ENCODE measurements around the gene CRIP2.

CRIP2 gene, protein sequence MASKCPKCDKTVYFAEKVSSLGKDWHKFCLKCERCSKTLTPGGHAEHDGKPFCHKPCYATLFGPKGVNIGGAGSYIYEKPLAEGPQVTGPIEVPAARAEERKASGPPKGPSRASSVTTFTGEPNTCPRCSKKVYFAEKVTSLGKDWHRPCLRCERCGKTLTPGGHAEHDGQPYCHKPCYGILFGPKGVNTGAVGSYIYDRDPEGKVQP

DNA sequence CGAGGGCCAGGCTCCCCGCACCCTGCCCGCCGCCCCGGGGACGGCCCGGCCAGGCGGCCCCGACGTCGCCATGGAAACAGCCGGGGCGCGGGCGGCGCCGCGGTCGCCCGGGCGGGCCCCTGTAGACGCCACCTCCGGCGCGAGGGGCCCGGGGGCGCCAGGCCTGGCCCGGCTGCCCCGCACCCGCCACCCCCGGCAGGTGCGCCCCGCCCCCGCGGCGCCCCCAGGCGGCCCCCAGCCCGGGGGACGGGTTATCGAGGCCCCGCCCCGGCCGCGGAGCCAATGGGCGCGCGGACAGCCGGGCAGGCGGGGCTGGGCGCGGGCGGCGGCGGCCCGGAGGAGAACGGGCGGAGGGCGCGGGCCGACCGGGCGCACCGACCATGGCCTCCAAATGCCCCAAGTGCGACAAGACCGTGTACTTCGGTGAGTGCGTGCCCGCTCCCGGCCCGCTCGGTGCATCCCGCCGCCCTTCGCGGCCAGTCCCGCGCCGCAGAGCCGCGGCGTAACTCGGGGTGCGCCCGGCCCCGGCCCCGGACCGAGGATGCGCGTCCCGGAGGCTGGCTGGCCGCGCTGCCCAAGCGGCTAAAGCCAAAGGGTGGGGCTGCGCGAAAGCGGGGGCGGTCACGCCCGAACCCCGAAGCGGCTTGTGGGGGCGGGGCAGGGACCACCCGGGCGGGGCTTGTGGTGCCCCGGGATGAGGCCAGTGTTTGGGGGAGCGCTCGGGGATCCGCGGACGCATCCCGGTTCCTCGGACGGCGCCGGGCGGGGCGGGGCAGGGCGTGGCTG is at the start of gene CRIP2:
CRIP2 (plus strand) TSS at position 339 of the 786 bp plus-strand sequence; CDS start at position 381, 42 bp downstream.
- DNase-seq (ENCODE audit: low read depth) = no peak

DNA sequence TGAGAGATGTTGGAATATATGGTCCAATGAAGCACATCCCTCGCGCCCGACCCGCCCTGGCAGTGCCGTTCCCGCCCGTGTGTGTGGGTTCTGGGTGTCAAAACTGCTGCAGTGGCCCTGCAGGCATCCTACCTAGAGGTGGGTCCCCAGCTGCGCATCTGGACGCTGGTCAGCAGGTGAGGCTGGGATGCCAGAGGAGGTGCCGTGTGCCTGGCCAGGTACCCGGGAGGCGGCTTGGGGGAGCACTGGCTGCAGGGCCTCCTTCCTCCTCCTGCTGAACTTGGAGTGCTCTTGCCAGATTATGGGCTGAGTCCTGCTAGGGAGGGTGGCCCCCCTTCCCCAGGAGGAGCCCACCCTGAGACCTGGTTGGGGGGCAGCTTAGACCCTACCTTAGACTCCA is 49.8 kb upstream of the CRIP2 start:
- DNase-seq (ENCODE audit: low read depth) = no peak

DNA sequence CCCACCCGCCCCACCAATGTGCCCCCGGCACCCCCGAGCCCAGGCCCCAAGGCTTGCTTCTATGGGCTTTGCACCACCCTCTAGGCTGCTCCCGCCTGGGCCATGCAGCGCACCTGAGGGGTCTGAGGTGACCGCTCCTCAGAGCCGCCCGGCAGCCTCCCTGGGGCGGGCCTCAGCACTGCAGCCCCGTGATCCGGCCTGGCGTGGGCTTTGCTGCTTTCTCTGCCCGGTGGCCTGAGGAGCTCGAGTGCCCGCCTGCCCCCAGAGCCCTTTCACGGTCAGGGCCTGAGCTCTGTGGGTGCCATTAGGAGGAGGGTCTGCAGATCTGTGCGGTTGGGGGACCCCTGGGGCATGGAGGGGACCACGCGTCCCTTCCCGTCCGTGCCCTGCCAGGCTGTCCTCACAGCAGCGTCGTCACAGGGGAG is 48.8 kb upstream of the CRIP2 start:
- DNase-seq (ENCODE audit: low read depth) = no peak

DNA sequence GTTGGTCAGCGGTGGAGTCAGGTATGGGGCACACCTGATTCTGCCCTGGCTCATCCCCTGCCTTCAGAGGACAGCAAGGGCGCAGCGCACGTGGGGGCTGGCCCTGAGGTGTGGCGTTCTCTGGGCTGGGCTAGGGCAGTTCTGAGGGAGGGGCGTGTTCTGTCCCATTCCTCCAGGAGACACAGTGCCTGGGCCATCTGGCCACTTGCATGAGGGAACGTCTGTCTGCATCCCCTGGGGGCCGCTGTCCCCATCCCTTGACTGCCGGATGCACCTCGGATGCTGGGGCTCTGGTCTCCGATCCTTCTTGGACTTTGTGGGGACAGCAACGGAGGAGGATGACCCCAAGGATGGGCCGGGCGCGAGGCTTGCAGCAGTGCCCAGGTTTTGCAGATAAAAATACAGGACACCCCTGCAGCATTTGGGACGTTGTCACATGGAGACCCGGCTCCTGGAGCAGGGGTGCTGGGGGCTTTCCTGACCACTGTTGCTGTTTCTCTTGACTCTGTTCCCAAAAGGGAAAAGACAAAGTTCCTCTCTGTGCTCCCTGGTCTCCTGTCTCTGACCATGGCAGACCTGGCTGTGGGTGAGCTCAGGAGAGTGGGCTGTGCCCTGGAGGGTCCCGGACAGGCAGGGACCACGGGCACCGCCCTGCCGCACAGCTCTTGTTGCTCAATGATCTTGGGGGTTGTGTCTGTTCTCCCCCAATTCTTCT is 48.0 kb upstream of the CRIP2 start:
- DNase-seq (ENCODE audit: low read depth) = no peak

DNA sequence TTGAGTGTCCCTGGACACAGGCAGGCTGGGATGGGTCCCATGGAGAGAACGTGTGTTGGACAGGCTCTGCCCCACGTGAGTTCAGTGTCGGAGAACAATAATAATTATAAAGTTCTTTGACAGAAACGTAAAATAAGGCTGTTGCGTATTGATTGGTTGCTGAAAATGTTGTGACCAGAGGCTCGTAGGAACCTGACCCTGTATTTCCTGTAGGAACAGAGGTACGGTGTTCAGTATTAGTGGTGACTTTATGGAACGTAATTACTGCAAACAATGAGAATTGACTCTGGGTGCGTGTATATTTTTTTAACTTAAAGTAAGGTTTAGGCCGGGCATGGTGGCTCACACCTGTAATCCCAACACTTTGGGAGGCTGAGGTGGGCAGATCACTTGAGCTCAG is 47.2 kb upstream of the CRIP2 start:
- no peak for DNase-seq (ENCODE audit: low read depth)

DNA sequence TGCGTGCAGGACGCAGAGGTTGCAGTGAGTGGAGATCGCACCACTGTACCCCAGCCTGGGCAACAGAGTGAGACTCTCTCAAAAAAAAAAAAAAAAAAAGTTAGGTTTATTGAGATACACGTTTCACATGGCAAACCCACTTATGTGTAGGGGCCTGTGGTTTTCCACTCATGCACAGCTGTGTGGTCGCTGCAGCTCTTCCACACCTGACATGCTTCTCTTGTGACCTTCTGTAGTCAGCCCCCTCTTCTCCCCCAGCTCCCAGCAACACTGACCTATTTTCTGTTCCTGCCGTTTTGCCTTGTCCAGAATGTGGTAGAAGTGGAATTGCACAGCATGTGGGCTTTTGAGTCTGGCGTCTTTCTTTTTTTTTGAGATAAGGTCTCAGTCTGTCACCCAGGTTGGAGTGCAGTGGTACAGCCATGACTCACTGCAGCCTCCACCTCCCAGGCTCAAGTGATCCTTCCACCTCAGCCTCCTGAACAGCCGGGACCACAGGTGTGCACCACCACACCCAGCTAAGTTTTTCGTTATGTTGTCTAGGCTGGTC is 46.6 kb upstream of the CRIP2 start:
- no peak for DNase-seq (ENCODE audit: low read depth)

DNA sequence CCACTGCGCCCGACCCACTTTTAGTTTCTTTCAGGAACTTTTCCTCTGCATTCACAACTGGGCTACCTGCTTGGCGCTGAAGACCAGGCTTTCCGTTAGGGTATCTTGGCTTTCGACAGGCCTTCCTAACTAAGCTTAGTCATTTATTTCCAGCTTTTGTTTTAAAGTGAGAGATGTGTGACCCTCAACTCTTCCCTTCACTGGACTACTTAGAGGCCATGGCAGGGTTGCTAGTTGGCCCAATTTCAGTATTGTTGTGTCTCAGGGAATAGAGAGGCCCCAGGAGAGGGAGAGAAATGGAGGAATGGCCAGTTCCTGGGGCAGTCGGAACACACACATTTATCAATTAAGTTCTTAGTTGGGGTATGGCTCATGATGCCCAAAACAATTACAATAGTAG is 44.6 kb upstream of the CRIP2 start:
- no peak for DNase-seq (ENCODE audit: low read depth)

DNA sequence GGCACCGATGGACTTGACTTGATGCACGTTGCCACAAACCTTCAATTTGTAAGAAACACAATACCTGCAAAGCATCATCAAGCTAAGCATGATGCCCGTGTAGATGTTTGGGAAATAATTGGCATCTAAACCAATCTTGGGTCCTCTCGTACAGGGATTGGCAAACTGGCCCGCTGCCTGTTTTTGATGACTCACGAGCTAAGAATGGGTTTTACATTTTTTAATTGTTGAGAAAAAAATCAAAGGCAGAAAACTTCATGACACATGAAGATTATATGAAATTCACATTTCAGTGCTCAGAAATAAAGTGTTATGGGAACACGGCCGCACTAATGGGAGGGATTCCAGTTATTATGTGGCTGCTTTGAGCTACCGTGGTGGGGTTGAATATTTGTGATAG is 44.1 kb upstream of the CRIP2 start:
- no peak for DNase-seq (ENCODE audit: low read depth)

DNA sequence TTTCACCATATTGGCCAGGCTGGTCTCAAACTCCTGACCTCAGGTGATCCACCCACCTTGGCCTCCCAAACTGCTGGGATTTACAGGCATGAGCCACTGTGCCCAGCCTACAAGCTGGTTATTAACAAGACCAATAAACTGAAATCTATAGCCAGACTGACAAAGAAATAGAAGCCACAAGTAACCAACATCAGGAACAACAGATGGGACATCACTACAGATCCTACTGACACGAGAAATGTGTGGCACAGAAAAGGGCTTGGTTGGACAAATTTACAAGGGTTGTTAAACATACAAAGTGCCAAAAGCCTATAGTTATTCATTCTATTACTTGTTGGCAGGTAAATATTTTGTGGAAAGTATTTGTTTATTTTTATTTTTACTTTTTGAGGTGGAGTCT is 43.4 kb upstream of the CRIP2 start:
- DNase-seq (ENCODE audit: low read depth) = no peak

DNA sequence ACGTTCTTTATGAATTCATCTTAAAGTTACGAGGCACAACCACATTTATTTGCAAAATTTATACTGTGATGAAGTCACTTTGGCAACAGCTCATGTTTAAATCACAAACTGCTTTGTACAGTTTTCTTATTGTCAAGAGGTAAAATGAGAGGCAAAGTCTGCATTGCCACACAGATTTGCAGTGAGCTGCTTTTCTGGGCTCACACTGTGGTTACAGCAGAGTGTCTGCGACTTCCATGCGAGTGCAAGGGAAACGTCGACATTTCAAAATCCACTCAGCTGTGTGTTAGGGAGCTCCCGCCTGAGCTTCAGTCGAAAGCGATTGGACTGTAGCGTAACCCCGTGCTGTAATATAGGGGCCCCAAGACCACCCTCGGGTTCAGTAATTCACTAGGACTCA is 42.0 kb upstream of the CRIP2 start:
- DNase-seq (ENCODE audit: low read depth) = no peak

DNA sequence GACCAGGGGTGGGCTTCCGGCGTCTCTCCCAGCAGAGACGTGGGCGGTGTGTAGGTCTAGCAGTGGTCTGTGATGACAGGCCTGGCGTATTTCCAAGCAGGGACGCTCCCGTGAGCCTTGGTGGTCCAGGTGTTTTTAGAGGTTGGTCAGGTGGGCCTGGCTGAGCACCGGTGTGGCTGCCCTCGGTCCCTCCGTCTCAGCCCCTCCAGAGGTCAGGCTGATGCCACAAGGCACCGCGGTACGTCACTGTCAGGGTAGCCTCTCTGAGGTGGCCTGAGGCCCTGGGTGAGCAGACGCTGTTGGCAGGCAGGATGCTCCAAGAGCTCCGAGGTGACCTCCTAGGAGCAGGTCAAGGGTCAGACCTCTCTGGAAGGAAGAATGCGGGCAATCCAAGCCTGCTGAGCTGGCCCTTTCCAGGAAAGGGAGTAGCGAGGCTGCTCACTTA is 41.4 kb upstream of the CRIP2 start:
- DNase-seq (ENCODE audit: low read depth) = no peak

DNA sequence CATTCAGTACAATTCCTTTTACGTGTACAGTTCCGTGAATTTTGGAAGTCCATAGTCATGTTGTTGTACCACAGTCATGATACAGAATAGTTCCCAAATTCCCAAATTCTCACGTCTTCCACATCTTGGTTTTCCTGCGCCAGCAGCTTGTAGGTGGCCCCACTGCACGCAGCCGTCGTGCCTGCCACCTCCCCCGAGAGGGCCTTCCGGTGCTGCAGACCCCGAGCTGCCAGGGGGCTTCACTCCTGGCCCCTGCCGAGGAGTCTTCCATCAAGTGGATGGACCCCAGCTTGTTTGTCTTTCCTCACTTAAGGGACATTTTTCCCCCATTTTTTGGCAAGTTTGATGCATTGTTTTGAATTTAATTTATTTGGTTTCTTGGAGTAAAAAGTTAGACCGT is 38.2 kb upstream of the CRIP2 start:
- no peak for DNase-seq (ENCODE audit: low read depth)

DNA sequence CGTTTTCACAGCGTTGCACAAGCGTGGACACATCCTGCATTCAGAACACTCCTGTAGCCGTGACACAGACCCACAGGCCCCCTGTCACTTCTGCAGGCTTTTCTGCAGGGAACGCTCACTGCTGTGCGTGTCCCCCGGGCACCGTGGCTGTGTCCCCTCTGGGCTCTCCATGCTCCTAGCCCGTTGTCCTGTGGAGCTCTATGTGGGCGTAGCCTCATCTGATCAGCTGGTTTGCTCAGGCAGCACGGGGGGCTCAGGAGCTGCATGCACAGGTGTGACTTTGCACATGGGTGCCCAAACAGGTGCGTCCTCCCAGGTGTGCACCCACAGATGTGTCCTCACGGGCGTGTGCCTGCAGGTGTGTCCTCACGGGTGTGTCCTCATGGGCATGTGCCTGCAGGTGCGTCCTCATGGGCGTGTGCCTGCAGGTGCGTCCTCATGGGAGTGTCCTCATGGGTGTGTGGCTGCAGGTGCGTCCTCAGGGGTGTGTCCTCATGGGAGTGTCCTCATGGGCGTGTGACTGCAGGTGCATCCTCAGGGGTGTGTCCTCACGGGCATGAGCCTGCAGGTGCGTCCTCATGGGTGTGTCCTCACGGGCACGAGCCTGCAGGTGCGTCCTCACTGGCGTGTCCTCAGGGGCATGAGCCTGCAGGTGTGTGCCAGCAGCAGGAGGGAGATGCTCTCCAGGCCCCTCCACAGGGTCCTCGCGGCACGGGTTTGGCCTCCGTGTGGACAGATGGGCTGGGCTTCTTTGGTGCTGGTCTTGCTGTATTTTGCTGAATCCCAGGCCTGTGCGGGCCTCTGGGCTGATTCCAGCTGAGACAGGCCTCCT is 37.5 kb upstream of the CRIP2 start:
- no peak for DNase-seq (ENCODE audit: low read depth)

DNA sequence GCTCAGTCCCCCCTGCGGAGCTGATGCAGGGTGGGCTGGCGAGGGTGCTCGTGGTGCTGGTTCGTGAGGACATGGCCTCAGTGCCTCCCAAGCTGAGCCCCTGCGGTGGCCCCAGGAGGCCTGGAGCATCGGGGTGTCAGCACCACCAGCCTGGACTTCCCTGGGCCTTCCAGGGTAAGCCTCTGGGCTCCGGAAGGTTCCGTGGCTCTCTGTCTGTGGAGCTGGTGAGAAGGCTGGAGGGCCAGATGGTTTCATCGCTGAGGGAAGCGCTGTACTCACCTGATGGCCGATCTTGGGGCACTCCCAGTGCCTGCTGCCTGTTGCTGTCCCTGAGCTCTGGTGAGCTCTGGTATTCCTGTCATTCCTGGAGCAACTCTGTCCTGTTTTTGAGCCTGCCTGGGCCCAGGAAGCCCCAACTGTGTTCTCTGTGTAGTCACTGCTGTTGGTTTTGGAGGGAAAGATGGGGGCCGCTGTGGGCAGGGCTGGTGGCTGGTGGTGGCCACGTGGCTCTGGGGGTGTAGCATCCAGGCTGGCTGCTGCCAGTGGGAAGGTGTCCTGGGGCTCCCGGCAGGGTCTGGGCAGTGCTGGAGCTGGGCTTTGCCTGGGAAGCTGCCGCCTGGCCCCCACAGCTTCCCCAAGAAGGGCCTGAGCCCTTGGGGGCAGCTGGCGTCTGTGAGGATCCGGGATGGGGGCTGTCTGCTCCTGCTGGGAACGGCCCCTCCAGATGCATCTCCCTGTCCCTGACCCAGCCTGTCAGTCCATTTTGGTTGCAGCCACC is 36.7 kb upstream of the CRIP2 start:
- DNase-seq (ENCODE audit: low read depth) = no peak

DNA sequence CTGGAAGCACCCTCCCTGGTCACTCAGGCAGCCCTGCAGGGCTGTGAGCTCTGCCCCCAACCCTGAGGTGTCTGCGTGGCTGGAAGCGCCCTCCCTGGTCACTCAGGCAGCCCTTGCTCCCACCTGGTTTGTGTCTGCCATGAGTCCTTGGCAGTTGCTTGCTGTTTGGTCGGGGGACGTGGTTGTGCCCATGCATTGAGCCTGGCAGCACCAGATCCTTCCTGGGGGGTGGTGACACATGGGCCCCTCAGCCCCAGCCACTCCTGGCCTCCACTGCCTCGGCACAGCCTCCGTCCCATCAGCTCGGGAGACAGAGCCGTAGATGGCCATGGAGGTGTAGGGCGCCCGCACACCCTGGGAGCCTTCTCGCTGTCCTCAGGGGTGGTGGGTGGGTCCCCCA is 35.4 kb upstream of the CRIP2 start:
- no peak for DNase-seq (ENCODE audit: low read depth)

DNA sequence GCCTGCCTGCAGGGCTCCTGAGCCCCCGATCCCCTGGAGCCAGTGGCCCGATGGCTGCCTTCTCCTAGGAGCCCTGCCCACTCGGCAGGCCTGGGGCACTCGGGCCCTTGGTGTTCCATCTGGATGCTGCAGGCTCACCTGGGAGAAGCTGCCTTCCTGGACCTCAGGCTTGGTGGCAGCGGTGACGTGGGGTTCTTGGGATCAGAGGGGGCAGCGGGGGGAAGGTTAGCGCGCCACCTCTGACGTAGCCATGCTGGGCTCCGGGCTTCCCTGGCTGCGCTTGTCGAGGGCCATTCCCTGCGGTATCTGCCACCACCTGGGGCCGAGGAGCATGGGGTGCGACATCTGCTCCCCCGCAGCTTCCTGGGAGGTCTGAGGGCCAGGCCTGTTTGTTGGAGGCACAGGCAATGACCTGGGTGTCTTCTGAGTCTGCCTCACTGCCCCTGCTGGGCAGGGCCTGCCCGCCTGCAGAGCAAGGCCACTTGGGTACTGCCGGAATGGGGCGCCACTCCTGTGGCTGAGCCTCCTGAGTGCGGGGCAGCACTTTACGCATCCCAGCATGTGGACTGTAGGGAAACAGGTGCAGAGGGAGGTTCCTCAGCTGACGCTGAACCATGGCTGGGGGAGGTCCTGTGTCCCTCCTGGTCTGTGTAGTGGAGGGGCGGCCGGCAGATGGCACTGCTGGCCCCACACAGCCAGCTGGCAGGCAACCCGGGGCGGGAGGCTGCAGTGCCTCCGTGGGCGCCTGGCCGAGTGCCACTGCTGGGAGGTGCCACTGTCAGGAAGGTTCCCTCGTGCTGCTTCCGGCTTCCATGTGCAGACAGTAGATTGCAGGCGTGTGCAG is 34.7 kb upstream of the CRIP2 start:
- DNase-seq (ENCODE audit: low read depth) = no peak

DNA sequence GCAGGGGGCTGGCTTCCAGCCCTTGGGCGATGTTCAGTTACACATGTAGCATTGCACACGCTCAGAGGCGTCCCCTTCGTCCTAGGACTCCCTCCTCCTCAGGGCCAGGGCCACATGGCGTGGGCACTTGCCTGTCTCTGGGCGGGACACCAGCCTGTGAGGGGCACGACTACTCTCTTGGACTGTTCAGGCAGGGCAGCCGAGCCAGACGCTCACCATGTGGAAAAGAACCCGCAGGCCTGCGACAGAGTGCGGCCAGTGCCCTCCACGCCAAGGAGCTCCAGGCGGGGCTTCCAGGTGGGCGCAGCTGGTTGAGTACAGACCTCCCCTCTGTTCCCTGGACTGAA is 34.1 kb upstream of the CRIP2 start:
- no peak for DNase-seq (ENCODE audit: low read depth)

DNA sequence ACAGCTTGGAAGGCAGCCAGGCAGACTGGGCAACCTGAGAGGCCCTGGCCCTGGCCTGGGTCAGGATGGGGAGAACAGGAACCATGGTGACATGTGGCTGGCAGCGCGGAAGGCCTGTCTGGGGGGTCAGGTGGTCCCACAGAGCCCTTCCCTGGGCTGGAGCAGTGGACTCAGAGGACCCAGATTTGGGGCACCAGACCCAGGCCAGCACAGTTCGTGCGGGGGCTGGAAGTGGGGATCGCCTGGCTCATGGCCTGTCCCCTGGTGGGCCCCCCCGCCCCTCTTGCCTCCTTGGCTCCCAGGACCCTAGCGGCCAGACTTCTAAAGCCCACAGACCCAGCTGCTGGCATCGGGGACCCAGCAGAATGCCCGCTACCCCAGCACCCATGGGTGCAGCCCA is 33.6 kb upstream of the CRIP2 start:
- no peak for DNase-seq (ENCODE audit: low read depth)

DNA sequence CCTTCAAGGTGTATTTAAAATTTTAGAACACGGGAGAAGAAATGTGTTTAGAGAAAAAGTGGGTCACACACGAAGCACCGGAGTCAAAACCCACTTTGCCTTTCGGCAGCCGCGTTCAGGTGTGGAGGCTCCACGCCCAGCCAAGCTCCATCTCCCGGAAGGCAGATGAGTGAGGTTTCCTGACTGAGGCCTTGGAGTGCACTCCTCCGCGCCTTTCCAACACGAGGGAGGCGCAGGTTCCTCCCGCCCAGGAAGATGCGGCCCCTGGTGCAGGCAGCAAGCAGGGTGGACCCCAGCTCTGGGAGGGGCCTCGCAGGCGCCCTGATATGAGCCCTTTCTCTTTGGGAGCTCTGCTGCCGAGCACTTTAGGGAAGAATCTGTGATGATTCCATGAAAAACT is 32.5 kb upstream of the CRIP2 start:
- no peak for DNase-seq (ENCODE audit: low read depth)

DNA sequence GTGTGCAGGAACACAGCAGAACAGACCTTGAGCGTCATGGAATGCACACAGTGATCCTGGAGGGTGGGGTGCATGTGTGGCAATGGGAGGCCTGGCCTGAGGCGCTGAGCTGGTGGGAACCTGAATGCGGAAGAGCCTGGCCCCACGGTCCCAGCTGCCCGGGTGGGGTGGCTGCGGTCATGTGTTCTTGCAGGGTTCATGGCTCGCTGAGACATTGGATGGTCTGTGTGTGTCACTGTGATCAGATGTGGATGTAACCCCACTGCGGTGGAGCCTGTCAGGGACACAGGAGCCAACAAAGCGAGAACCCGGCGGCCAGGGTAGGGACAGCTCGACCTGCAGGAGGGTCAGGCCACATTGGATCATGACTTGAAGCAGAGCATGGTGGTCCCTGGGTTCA is 31.8 kb upstream of the CRIP2 start:
- no peak for DNase-seq (ENCODE audit: low read depth)
